ENCODE results near the gene HEYL.

HEYL gene

GRCh38 chr1:39639305-39640130 lies at the start of gene HEYL:
Gene HEYL, minus strand, starts transcription at chr1:39639643. Its CDS starts 18 bp downstream, at chr1:39639625.
- peak; percentile 6 to 64 (median 15) for DNase-seq

- DNase-seq, result no peak
Observed at GRCh38 chr1:39689214-39689613, 49.8 kb upstream of the HEYL start.

DNA sequence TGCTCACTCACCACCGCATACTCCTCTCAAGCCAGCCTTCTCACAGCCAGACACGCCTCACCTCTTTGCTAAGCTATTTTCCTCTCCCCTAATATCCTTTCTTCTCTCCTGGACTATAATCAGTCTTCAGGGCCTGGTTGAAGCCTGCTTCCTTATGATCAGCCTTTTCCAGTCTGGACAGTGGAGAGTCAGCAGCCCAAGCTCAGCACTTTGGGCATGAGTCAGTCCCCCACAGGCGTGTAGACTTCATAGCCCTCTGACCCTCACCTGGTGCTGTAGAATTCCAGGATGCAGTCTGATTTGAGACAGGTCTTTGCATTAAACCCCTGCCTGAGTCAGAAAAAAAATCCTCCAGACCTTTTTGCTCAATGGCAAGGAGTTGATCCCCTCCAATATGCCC lies 49.3 kb upstream of the HEYL start:
- DNase-seq, result no peak

DNA sequence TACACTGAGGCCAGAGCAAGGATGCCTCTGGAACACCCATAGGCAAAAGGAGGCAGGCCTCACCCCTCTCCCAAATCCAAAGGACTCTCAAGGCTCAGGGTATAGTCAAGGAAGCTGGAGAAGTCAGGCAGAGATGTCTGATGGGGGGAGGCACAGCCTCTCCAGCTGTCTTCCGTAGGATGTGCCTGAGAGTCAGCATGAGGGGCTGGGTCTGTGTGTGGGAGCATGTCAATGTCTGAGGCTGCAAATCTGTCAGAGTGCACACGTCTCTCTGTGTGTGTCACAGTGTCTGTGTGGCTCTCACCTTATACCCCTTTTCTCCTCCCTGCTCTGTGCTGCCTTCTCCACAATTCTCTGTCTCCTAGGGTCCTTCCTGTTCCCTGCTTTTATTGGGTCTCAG lies 47.8 kb upstream of the HEYL start:
- DNase-seq, result no peak

DNA sequence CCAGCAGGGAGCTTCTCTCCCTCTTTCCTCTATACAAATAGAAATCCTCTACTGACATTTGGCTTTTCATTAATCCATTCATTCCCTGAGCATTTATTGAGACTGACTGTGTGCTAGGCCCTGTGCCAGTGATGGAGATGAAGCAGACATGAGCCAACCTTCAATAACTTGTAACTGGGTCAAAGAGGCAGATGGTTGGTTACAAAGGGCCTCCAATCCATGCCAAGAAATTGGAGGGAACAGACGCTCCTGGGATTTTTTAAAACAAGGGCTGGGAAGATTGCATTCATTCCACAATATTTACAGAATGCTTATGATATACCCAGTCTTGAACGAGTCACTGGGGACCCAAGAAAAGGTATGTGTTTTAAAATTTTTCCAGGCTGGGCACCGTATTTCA lies 45.6 kb upstream of the HEYL start:
- DNase-seq, result no peak

GRCh38 chr1:39684313-39684664 lies 44.8 kb upstream of the HEYL start:
- DNase-seq, result no peak

DNA sequence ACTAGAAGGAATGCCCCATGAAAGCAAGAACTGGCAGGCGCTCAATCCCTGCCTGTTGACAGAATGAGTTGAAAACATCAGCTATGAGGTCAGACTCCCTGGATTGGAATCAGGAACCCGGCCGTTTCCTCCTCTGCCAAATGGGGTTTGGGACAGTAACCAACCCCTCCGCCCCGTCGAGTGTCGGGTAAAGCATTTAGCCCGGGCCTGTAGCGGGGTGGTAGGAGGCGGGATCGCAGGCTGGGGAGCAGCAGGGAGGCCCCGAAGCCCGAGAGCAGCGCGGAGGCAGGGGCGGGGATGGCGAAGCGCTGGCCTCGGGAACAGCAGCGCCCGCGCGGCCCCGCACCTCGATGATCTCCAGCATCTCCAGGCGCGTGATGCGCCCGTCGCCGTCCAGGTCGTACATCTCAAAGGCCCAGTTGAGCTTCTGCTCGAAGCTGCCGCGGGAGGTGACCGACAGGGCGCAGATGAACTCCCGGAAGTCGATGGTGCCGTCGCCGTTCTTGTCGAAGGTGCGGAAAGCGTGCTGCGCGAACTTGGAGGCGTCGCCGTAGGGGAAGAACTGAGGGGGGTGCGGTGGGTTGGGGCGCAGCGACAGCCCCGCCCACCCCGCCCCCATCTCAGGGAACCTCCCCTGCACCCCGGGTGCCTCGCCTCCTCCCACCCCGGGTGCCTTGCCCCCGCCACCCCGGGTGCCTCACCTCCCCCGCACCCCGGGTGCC lies 44.3 kb upstream of the HEYL start:
- DNase-seq, result peak in 2 of 4 experiments; percentile 32 to 43

GRCh38 chr1:39681999-39682398 lies 42.6 kb upstream of the HEYL start:
- no peak for DNase-seq

GRCh38 chr1:39681294-39681693 lies 41.9 kb upstream of the HEYL start:
- DNase-seq, result no peak

GRCh38 chr1:39680751-39681150 lies 41.3 kb upstream of the HEYL start:
- DNase-seq, result peak in 1 of 4 experiments; percentile 6

DNA sequence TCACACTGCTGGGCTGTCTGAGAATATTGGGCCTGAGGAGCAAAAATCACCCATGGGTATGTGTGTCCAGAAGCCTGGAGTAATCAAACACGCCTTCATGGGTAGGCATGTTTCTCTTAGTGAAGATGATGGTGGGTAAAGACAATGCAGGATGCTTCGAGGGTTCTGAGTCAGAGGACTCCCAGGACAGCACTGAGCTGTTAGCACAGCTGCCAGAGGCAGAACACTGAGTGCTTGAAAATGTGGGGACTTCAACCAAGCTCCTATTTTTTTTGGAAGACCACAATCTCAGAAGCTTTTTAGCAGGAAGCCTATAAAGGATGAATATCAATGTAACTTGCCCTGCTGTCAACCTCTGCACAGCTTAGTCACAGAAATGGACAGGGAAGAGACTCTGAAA lies 40.4 kb upstream of the HEYL start:
- DNase-seq, result no peak

DNA sequence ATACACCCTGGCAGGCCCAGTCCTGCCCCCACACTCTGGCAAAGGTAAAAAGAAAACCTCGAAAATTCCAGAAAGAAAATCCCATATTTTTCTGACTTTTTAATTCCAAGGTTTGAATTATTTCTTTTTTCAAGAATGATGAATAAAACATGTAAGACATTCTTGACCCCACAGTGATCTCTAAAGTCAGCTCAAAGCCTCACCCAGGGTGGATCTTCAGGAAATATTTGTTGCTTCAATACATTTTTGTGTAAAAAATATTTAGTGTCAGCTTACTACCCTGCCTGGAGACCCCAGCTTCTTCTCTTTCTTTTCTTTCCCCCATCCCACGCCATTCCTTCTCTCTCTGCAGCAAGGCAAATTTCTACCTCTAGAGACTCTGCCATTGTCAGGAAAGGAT lies 39.4 kb upstream of the HEYL start:
- DNase-seq, result no peak

DNA sequence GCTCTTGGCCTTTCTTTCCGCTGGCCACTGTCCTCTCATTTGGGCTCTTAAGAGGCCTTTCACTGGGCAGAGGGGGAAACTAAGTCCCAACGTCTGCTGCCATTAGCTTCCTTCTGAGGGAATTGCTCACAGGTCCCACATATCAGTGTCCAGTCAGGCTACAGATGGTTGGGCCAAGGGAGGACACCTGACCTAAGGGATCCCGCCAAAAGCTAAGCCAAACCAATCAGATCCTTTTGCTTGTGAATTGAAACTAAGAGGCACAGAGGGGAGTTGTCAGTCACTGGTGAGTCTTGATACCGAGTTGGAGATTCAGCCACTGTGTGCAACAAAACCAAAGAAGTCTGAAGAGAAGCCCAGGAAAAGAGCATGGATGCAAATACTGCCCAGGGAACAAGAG lies 38.2 kb upstream of the HEYL start:
- DNase-seq, result no peak

GRCh38 chr1:39676948-39677548 lies 37.6 kb upstream of the HEYL start:
- DNase-seq, result no peak

GRCh38 chr1:39675220-39675619 lies 35.8 kb upstream of the HEYL start:
- DNase-seq, result no peak

- DNase-seq, result no peak
Observed at GRCh38 chr1:39673215-39673614, 33.8 kb upstream of the HEYL start.

- peak in 1 of 4 experiments; percentile 28 for DNase-seq
Observed at GRCh38 chr1:39672551-39672947, 33.1 kb upstream of the HEYL start.

DNA sequence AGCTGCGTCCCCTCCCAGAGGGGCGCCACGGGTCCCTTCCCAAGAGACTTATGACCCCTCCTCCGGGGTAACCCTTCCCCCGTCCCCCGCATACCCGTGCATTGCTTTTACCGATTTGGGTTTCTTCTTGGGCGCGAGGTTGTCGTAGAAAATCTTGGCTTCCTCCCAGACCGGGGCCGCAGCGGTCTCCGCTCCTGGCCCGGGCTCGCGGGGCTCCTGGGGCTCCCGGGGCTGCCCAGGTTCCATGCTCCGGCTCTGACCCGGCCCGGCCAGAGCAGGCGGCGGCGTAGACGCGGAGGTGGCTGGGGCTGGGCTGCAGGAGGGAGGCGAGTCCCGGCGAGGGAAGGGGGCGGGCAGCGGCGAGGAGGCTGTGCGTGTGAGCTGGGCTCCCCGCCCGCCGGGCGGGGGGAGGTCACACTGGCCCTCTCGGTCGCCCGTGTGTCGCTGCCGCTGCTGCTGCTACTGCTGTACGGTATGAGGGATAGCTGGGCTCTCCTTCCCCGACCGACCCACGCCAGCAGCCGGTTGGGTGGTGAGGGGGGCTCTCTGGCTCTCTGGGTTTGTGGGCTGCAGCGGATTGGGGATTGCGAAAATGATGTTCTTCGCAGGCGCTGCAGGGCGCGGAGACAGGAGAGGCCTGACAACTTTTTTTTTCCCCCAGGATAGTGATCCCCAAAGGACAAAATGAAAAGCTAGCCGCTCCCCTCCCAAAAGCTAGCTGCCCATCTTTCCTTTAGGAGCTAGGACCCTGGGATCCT lies 32.5 kb upstream of the HEYL start, which contains the start of gene NT5C1A:
Gene NT5C1A (minus strand): TSS at position 315 of the 758 bp plus-strand sequence. CDS start 69 bp downstream, at position 246.
- DNase-seq, result peak in 1 of 4 experiments; percentile 14

- DNase-seq, result peak in 1 of 4 experiments; percentile 10
Observed at GRCh38 chr1:39671433-39671792, 32.0 kb upstream of the HEYL start.

GRCh38 chr1:39670689-39671088 lies 31.2 kb upstream of the HEYL start:
- DNase-seq, result no peak

GRCh38 chr1:39668894-39669293 lies 29.5 kb upstream of the HEYL start:
- no peak for DNase-seq

GRCh38 chr1:39668111-39668510 lies 28.7 kb upstream of the HEYL start:
- DNase-seq, result no peak

DNA sequence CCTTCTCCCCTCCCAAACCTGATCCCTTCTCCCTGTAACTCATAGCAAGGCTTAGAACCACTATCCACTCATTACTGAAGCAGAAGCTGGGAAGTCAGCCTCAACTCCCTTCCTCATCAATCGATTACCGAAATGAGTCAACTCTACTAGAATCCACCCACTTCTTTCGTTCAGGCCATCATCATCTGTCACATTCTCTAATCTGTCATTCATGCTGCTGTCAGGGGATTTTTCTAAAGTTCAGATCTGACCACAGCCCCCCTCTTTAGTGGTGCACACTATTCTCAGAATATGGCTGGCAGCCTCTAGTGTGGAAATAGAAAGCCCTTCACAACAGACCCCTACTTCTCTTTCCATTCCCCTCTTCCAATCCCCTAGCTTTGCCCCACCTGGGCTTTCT lies 27.3 kb upstream of the HEYL start:
- no peak for DNase-seq
